ENCODE results near the gene DRC3.

- TF ChIP-seq CTCF (IDR thresholded peaks at IDR 0.05) (no peak), EZH2 (IDR thresholded peaks at IDR 0.05; ENCODE audit: borderline replicate concordance, insufficient read depth, low read depth, low read length, poor library complexity, severe bottlenecking) (no peak)
These were observed 65.6 kb downstream of the DRC3 start for GRCh38 chr17:18038149-18038850.

Data from B cell (primary cell).